NCI-H510A (cell line): Measurements from ENCODE around the gene TMEM219.

ENCODE experiments used
- DNase-seq: peaks from one replicate; lab custom pipeline; 2025; lab: John Stamatoyannopoulos, UW

TMEM219 gene

GRCh38 chr16:29982560-29983419 is 20.9 kb downstream of the TMEM219 start:
- no peak for DNase-seq

GRCh38 chr16:29983420-29984136 is 21.7 kb downstream of the TMEM219 start:
- DNase-seq: no peak

GRCh38 chr16:29984137-29984763 is 22.4 kb downstream of the TMEM219 start:
- no peak for DNase-seq

GRCh38 chr16:29984764-29985147 is 22.9 kb downstream of the TMEM219 start:
- DNase-seq: no peak

- DNase-seq: no peak
These were observed 23.5 kb downstream of the TMEM219 start for GRCh38 chr16:29985271-29985811.

- no peak for DNase-seq
These were observed 24.4 kb downstream of the TMEM219 start for GRCh38 chr16:29986231-29986630.

- no peak for DNase-seq
These were observed 25.1 kb downstream of the TMEM219 start for GRCh38 chr16:29986931-29987330.

GRCh38 chr16:29987371-29988085 is 25.6 kb downstream of the TMEM219 start:
- no peak for DNase-seq

- DNase-seq: no peak
These were observed 26.6 kb downstream of the TMEM219 start for GRCh38 chr16:29988346-29989075.

GRCh38 chr16:29989111-29989858 is 27.4 kb downstream of the TMEM219 start:
- DNase-seq: no peak

GRCh38 chr16:29990034-29990433 is 28.2 kb downstream of the TMEM219 start:
- DNase-seq: no peak

GRCh38 chr16:29990883-29991570 is 29.1 kb downstream of the TMEM219 start:
- no peak for DNase-seq

- DNase-seq: no peak
These were observed 29.7 kb downstream of the TMEM219 start for GRCh38 chr16:29991571-29991904.

GRCh38 chr16:29992344-29992967 is 30.6 kb downstream of the TMEM219 start:
- no peak for DNase-seq

- no peak for DNase-seq
These were observed 31.5 kb downstream of the TMEM219 start for GRCh38 chr16:29993191-29993902.

- no peak for DNase-seq
These were observed 32.2 kb downstream of the TMEM219 start for GRCh38 chr16:29993903-29994599.

- no peak for DNase-seq
These were observed 32.9 kb downstream of the TMEM219 start for GRCh38 chr16:29994600-29995323.
